Lung (tissue), 12 donors: ENCODE data around the gene SUN1. TPM values are rescaled to one million over a fixed set of nuclear protein-coding genes. Genes with fewer than 3 reads are reported as not detected.

Experiments
- ATAC-seq: fragments of 200-7000 bp; cut with Tn5 transposase; one replicate; pipeline ENCODE4 v1.9.1; 2020; ENCODE audit warnings: moderate number of reproducible peaks; ENCODE audit not compliant: insufficient read depth, low FRiP score
- DNase-seq, 3 donors: peaks; one replicate each; pipeline ENCODE4 v3.0.0-alpha.2; 2013 to 2017
- H3K27ac ChIP-seq, 2 donors: one replicate each; pipeline ENCODE4 v1.5.1; 2013; ENCODE audit warnings: mild to moderate bottlenecking in 2 of 2, moderate library complexity in 2 of 2, control low read depth in 1 of 2, inconsistent platforms in 1 of 2, low read depth in 1 of 2, low read length in 1 of 2
- H3K27me3 ChIP-seq, 3 donors: one replicate each; pipeline ENCODE4 v1.5.1; 2013; ENCODE audit warnings: low read length in 2 of 3; ENCODE audit not compliant: control insufficient read depth in 3 of 3, insufficient read depth in 3 of 3
- H3K36me3 ChIP-seq, 4 donors: one replicate each; pipeline ENCODE4 v1.5.1; 2013; ENCODE audit warnings: low read length in 4 of 4, mild to moderate bottlenecking in 1 of 4, moderate library complexity in 1 of 4; ENCODE audit not compliant: control insufficient read depth in 4 of 4, insufficient read depth in 4 of 4
- H3K4me1 ChIP-seq, 5 donors: one replicate each; pipeline ENCODE4 v1.5.1; 2013; ENCODE audit warnings: low read length in 5 of 5, mild to moderate bottlenecking in 2 of 5, moderate library complexity in 1 of 5; ENCODE audit not compliant: control insufficient read depth in 5 of 5, insufficient read depth in 5 of 5
- H3K4me3 ChIP-seq: one replicate; pipeline ENCODE4 v1.5.1; 2013; ENCODE audit warnings: mild to moderate bottlenecking, control low read depth, moderate library complexity
- H3K9ac ChIP-seq, 2 donors: one replicate each; pipeline ENCODE4 v1.5.1; 2013; ENCODE audit warnings: low read length in 2 of 2, control low read depth in 1 of 2; ENCODE audit not compliant: insufficient read depth in 1 of 2
- H3K9me3 ChIP-seq, 4 donors: one replicate each; pipeline ENCODE4 v1.5.1; 2013; ENCODE audit warnings: low read length in 3 of 4, mild to moderate bottlenecking in 1 of 4, moderate library complexity in 1 of 4; ENCODE audit not compliant: control insufficient read depth in 4 of 4, insufficient read depth in 3 of 4
- WGBS, 2 donors: extraction: QIAGEN DNeasy Blood & Tissue Kit; methylation state at CpG; one replicate each; pipeline ENCODE4 v1.1.7; 2013; 5-methylcytosine and 5-hydroxymethylcytosine counted together
- polyA plus RNA-seq, 2 donors: library from polyadenylated mRNA; stranded (reverse); fragments of 200-250 nt; gene quantifications; one replicate each; pipeline ENCODE4 v1.2.1, GENCODE V29; 2013
- total RNA-seq, 2 donors: library from RNA; depleted of rRNA in 1 of 2; stranded (reverse); fragments of >200 nt in 1 of 2; gene quantifications; one replicate each; pipeline ENCODE4 v1.2.1, GENCODE V29; 2014 to 2021
- TF ChIP-seq, protein P1 (sequence below): IDR thresholded peaks from 2 replicates; pipeline ENCODE4 v1.5.1; 2012; ENCODE audit warnings: mild to moderate bottlenecking; ENCODE audit errors: control extremely low read depth, extremely low read depth
- donor health status: control.
- donor health status: control.
- donor health status: Bipolar disorder and iron deficiency.
- donor health status: healthy.
- donor health status: DM: yes; HTN: yes; CAD: no.

The SUN1 gene
- total and polyA plus RNA-seq, 4 donors, result 69.6 to 349 (median 104) TPM

DNA sequence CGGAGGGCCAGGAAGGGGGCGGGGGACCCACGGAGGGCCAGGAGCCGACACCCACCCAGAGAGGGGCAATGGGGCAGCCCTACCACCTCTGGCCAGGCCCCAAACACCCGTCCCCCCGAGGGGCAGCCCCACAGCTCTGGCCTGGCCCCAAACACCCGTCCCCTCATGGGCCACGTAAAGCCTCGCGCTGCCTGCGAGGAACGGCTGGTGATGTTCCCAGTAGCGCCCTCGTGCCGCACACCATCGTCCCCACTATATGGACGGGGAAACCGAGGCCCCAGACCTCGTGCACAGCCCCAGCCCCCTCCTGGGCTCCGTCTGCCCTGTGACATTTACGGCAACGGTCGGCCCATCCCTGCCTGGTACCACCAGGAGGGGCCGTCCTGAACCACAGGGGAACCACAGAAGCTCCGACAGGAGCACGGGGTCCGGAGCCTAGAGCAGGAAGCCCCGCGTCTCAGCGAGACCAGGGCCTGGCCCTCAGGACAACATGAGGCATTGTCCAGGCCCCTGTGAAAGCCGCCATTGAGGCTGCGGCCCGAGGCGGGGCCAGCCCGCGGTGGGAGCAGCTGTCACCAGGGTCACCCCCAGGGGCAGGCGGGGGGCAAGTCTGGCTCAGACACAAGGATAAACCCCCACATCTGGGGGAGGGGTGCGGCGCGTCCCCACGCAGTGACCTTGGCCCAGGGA is 79.7 kb downstream of the SUN1 start:
- no peak overlapping the region for H3K9ac ChIP-seq

DNA sequence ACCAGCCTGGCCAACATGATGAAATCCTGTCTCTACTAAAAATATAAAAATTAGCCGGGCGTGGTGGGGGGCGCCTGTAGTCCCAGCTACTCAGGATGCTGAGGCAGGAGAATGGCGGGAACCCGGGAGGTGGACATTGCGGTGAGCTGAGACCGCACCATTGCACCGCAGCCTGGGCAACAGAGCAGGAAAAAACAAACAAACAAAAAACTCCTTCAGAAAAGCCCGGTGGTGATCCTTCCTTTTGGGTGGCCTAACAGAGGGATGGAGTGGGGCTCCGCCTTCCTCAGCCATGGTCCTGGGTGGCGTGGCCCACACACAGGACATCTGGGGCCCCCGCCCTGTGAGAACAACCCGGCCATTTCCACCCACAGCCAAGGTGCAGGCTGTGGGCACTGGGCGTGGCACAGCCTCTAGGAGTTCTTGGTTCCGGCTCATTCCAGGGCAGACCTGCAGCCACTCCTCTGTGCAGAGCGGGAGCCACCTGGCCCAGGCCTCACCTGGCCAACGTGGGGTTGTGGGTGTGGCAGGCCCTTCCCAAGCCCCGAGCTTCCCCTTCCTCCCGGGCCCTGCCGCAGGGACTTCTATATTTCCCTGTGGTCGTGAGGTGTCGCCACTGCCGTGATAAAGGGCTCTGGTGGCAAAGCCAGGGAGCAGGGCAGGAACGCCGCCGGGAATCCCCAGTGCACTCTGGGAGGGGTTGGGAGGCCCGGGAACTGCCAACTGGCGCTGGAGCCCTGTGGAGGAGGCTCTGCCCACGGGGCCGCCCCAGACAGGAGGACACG is 81.7 kb downstream of the SUN1 start:
- DNase-seq (no peak), ATAC-seq (peak; percentile 13)
- TF ChIP-seq, protein P1, sequence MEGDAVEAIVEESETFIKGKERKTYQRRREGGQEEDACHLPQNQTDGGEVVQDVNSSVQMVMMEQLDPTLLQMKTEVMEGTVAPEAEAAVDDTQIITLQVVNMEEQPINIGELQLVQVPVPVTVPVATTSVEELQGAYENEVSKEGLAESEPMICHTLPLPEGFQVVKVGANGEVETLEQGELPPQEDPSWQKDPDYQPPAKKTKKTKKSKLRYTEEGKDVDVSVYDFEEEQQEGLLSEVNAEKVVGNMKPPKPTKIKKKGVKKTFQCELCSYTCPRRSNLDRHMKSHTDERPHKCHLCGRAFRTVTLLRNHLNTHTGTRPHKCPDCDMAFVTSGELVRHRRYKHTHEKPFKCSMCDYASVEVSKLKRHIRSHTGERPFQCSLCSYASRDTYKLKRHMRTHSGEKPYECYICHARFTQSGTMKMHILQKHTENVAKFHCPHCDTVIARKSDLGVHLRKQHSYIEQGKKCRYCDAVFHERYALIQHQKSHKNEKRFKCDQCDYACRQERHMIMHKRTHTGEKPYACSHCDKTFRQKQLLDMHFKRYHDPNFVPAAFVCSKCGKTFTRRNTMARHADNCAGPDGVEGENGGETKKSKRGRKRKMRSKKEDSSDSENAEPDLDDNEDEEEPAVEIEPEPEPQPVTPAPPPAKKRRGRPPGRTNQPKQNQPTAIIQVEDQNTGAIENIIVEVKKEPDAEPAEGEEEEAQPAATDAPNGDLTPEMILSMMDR, result no peak
- Histone ChIP-seq H3K4me1 (peaks cover 0 to 8% (median 0%) of the 10 kb centered on the region in 5 donors), H3K27ac (no peak overlapping the region), H3K9me3 (peaks cover 0 to 2% (median 0%) of the 10 kb centered on the region in 4 donors), H3K36me3 (peaks cover 0 to 4% (median 0%) of the 10 kb centered on the region in 4 donors), H3K4me3 (no peak overlapping the region), H3K27me3 (peaks cover 0 to 5% (median 0%) of the 10 kb centered on the region in 3 donors), H3K9ac (no peak overlapping the region)
- 69 to 74% methylated on average over 31 of the region's 31 CpGs for WGBS, 2 donors

More for the DNA sequence above, 79.7 kb downstream of the SUN1 start:
- DNase-seq (no peak), ATAC-seq (no peak)
- H3K4me3 ChIP-seq, result no peak overlapping the region
- peaks cover 0 to 4% (median 0%) of the 10 kb centered on the region in 4 donors for H3K36me3 ChIP-seq
- peaks cover 0 to 8% (median 0%) of the 10 kb centered on the region in 5 donors for H3K4me1 ChIP-seq
- peaks cover 0 to 5% (median 0%) of the 10 kb centered on the region in 3 donors for H3K27me3 ChIP-seq
- TF ChIP-seq, protein P1, result no peak
- H3K9me3 ChIP-seq, result peaks cover 0 to 2% (median 0%) of the 10 kb centered on the region in 4 donors
- no peak overlapping the region for H3K27ac ChIP-seq
- 89 to 91% methylated on average over 39 to 41 of the region's 41 CpGs for WGBS, 2 donors

DNA sequence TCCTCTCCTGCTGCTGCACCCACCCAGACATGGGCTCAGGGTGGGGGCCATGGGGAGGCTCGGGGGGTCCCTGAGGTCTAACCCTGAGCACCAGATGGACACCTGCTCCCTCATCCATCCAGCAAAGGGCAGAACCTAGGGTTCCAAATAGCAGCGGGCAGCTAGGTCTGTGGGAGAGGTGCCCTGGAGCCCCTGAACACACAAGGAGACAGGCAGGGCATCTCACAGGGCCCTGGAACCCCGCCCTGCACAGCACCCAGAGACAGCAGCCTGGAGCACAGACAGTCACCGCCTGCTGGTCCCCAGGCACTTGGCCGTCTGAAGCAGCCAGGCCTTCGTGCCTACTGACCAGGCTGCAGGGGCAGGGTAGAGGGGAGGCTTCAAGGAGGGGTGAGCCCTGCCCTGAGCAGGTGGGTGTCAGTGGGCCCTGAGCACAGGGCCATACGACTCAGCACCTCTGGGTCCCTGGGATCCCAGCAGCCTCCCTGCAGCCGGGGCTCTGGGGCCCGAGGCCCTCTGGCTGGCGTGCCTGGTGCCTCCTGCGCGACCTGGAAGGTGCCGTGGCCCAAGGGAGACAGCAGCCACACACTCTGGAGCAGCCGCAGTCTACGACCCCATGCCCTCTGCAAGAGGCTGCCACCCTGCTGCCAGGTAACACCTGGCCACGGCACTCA is 82.4 kb downstream of the SUN1 start:
- Histone ChIP-seq H3K27ac (no peak overlapping the region), H3K9ac (no peak overlapping the region), H3K27me3 (peaks cover 0 to 2% (median 0%) of the 10 kb centered on the region in 3 donors), H3K4me3 (no peak overlapping the region), H3K4me1 (peaks cover 0 to 8% (median 0%) of the 10 kb centered on the region in 5 donors), H3K36me3 (peaks cover 0 to 4% (median 0%) of the 10 kb centered on the region in 4 donors), H3K9me3 (peaks cover 0 to 2% (median 0%) of the 10 kb centered on the region in 4 donors)
- TF ChIP-seq, protein P1, result no peak
- DNase-seq (no peak), ATAC-seq (no peak)
- WGBS, 2 donors, result 94% methylated on average over 16 of the region's 16 CpGs
